Right cardiac atrium (tissue), 5 donors: ENCODE measurements around the gene SAE1. TPM values are rescaled to one million over a fixed set of nuclear protein-coding genes. Genes with fewer than 3 reads are reported as not detected.

Experiments used
- ATAC-seq, 2 donors: fragments of 200-7000 bp; cut with Tn5 transposase; one replicate each; pipeline versions ENCODE4 v1.8.0 to v1.9.1; 2020; ENCODE audit warnings: moderate library complexity in 2 of 2, mild to moderate bottlenecking in 1 of 2
- DNase-seq, 3 donors: peaks; one replicate each; pipeline ENCODE4 v3.0.0-alpha.2; 2020
- H3K27ac ChIP-seq: one replicate; pipeline ENCODE4 v1.5.1; 2013; ENCODE audit warnings: mild to moderate bottlenecking, low read length, control low read depth, moderate library complexity
- H3K27me3 ChIP-seq: one replicate; pipeline ENCODE4 v1.6.1; 2013; ENCODE audit not compliant: control insufficient read depth, insufficient read depth
- H3K4me1 ChIP-seq: one replicate; pipeline ENCODE4 v1.6.1; 2013; ENCODE audit warnings: low read length; ENCODE audit not compliant: control insufficient read depth, insufficient read depth
- H3K4me3 ChIP-seq: one replicate; pipeline ENCODE4 v1.5.1; 2013; ENCODE audit warnings: low read length, control low read depth
- H3K9me3 ChIP-seq: one replicate; pipeline ENCODE4 v1.6.1; 2013; ENCODE audit warnings: low read length; ENCODE audit not compliant: control insufficient read depth
- whole genome bisulfite sequencing: extraction: QIAGEN DNeasy Blood & Tissue Kit; methylation state at CpG from one replicate; pipeline ENCODE4 v1.1.7; 2013; 5-methylcytosine and 5-hydroxymethylcytosine counted together
- intact Hi-C, 4 donors: fragments of 100-400 bp; cut with DNase I; formaldehyde crosslinking; loops; one replicate each; pipeline versions ENCODE4 v1.11.0 to v1.14.0; 2022 to 2023
- polyA plus RNA-seq: library from polyadenylated mRNA; stranded (reverse); fragments of 200-250 nt; gene quantifications from one replicate; pipeline ENCODE4 v1.2.3, GENCODE V29; 2013
- total RNA-seq, 4 donors: library from RNA; stranded (reverse); fragmentation: NEBNext Ultra II Directional; extraction: Animal tissue kit (Norgen Biotek cat#: 25700); gene quantifications; one replicate each; pipeline ENCODE4 v1.2.1, GENCODE V29; 2021
- donor health status: healthy with polysubstance abuse.
- donor health status: DM: no; HTN: yes; CAD: no.
- donor health status: DM: no; HTN: no; CAD: no.
- donor health status: DM: no; HTN: yes; CAD: no; lungs with severe emphysema.
- donor health status: DM: yes; HTN: yes; CAD: no.

SAE1 gene
- total and polyA plus RNA-seq, 5 donors = 34.0 to 57.0 (median 53.3) TPM

DNA sequence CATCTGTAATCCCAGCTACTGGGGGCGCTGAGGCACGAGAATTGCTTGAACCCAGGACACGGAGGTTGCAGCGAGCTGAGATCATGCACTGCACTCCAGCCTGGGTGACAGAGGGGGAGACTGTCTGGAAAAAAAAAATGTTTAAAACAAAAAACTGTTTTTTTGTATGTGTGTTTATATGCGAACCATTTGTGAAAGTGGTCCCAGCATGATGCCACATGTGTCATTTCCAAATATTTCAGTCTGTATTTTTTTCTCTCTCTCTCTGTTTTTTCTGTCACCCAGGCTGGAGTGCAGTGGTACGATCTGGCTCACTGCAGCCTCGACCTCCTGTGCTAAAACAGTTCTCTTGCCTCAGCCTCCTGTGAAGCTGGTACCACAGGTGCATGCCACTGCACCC, 37.4 kb downstream of the SAE1 start:
- Histone ChIP-seq H3K4me1 (peaks cover 1% of the 10 kb centered on the region), H3K4me3 (no peak overlapping the region), H3K27me3 (no peaks in the 10 kb centered on the region), H3K9me3 (no peaks in the 10 kb centered on the region), H3K27ac (no peak overlapping the region)
- intact Hi-C loops = no loop called here
- DNase-seq (no peak), ATAC-seq (no peak)
- 88% methylated on average over 7 of the region's 7 CpGs for WGBS

DNA sequence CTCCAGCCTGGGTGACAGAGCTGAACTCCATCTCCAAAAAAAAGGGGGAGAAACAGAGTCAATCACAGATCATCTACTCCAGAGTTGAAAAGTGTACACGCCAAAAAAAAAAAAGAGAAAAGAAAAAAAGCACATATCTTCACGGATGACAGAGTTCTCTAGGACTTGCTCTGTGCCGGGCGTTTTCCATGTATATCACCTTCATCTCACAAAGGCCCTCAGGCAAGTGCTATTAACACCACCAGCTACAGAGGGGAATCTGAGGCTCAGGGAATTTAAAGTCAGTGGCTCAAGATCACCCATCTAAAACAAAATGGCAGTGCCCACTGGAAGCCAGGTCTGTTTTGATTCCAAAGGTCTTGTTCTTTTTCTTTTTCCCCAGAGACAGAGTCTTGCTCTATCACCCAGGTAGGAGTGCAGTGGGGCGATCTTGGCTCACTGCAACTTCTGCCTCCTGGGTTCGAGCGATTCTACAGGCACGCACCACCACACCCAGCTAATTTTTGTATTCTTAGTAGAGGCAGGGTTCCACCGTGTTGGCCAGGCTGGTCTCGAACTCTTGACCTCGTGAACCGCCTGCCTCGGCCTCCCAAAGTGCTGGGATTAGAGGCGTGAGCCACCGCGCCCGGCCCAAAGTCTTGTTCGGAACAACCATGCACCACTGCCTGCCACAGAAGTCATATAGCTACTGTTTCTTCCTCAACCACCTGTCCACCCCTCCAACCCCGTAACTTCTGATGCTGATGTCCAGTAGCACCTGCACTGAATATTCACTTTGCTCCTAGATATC, 42.2 kb downstream of the SAE1 start:
- intact Hi-C loops = no loop called here
- ATAC-seq (no peak), DNase-seq (no peak)
- no peaks in the 10 kb centered on the region for H3K27me3 ChIP-seq
- H3K9me3 ChIP-seq = no peaks in the 10 kb centered on the region
- H3K27ac ChIP-seq = no peak overlapping the region
- no peak overlapping the region for H3K4me3 ChIP-seq
- peaks cover 8% of the 10 kb centered on the region for H3K4me1 ChIP-seq
- 94% methylated on average over 19 of the region's 19 CpGs for WGBS

DNA sequence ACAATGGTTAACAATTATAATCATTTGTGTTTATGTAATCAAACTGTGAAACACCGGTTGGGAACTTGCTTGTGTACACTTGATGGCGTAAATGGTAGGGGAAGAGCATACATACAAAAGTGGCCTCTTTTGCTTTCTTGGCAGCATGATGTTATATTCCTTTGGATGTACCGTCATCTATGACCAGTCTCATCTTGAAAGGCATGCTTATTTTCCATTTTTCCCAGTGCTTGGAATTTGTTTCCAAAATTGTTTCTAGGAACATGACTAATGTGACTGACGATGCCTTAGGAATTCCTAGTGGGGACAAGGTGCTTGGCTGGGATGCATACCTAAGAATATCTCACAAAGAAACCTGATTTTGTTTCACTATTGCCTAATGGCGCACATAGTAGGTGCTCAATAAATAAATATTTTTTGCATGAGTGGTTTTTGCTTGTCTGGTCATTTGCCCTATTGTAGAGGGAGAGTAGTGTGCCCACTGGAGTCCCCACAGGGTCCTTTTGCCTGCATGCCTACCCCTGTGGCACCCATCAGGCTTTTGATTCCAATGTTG, 45.5 kb downstream of the SAE1 start:
- no peak for ATAC-seq
- DNase-seq = no peak
- no peaks in the 10 kb centered on the region for H3K27me3 ChIP-seq
- no peaks in the 10 kb centered on the region for H3K9me3 ChIP-seq
- H3K4me1 ChIP-seq = peaks cover 8% of the 10 kb centered on the region
- peak overlapping the region; percentile 20 for H3K27ac ChIP-seq
- 71% methylated on average over 5 of the region's 5 CpGs for WGBS
- no peak overlapping the region for H3K4me3 ChIP-seq
- intact Hi-C loops = no loop called here

DNA sequence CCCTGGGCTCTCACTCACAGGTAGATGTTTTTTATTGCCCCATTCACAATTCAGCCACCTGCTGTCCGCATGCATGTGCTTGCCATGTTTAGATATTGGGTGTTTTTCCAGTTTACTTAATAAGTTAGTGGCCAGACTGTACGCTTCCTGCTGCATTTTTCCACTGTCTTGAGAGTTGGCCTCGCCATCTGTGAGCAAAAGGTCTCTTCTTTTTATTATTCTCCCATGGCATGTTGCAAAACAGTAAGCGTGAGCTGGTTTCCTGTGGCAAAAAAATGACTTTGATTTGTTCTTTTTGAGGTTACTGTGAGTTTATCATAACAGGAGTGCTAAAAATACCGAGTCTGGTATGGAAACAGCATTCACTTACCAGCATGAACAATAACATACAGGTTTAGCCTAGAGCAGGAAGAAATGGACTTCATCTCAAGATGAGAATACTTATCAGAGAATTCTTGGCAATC, 46.0 kb downstream of the SAE1 start:
- 33% methylated on average over 5 of the region's 5 CpGs for WGBS
- no peaks in the 10 kb centered on the region for H3K9me3 ChIP-seq
- peaks cover 8% of the 10 kb centered on the region for H3K4me1 ChIP-seq
- no peak for DNase-seq
- H3K27me3 ChIP-seq = no peaks in the 10 kb centered on the region
- H3K27ac ChIP-seq = peak overlapping the region; percentile 20
- intact Hi-C loops = no loop called here
- peak; percentile 65 to 94 for ATAC-seq
- H3K4me3 ChIP-seq = no peak overlapping the region

DNA sequence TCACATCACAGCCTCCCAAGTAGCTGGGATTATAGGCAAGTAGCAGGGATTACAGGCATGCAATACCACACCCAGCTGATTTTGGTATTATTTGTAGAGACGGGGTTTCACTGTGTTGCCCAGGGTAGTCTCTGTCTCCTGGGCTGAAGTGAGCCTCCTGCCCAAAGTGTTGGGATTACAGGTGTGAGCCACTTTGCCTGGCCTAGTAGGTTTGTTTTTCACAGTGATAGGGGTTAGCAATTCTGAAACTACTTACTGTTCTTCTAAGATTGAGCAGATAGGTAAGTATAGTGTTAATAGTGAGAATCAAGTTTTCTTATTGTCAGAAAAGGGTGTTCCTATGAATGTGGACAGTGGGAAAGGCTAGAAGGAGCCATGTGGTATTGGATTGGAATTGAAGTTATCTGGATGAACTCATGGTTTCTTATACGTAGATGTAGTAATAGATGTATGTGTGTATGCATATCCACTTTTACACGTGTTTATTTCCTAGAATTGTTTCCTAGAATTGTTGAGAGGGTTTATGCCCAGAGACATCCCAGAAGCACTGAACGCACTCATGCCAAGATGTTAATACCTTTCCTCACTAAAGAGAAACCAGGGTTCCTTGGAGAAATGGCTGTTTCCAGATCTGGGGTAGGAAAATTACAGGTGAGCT, 49.1 kb downstream of the SAE1 start:
- Histone ChIP-seq H3K4me1 (peaks cover 16% of the 10 kb centered on the region), H3K27me3 (no peaks in the 10 kb centered on the region), H3K27ac (no peak overlapping the region), H3K4me3 (no peak overlapping the region), H3K9me3 (no peaks in the 10 kb centered on the region)
- intact Hi-C loops = no loop called here
- no peak for DNase-seq
- no peak for ATAC-seq
- 77% methylated on average over 4 of the region's 4 CpGs for WGBS

DNA sequence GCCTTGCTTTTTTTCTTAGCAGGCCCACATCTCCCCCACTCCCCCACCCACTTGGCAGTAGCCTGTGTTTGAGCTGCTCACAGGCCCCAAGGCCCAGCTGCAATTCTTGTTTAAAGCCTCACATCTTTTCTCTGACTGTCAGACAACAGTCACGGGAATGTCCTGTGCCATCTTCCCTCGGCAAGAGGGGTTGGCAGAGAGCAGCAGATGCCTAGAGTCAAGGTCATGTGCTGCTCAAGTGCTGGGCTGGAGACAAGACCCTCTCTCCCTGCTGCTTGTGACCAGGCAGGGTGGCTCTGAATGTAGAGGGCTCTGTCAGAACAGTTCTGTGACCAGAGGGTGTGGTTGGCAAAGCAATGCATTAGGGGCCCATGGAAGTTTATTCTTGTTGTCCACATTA, 53.0 kb downstream of the SAE1 start:
- Histone ChIP-seq H3K27ac (peak overlapping the region; percentile 86), H3K4me3 (no peak overlapping the region), H3K4me1 (peaks cover 10% of the 10 kb centered on the region), H3K27me3 (no peaks in the 10 kb centered on the region), H3K9me3 (no peaks in the 10 kb centered on the region)
- ATAC-seq (peak; percentile 51 to 62), DNase-seq (no peak)
- 58% methylated on average over 2 of the region's 2 CpGs for WGBS
- intact Hi-C loops = no loop called here

DNA sequence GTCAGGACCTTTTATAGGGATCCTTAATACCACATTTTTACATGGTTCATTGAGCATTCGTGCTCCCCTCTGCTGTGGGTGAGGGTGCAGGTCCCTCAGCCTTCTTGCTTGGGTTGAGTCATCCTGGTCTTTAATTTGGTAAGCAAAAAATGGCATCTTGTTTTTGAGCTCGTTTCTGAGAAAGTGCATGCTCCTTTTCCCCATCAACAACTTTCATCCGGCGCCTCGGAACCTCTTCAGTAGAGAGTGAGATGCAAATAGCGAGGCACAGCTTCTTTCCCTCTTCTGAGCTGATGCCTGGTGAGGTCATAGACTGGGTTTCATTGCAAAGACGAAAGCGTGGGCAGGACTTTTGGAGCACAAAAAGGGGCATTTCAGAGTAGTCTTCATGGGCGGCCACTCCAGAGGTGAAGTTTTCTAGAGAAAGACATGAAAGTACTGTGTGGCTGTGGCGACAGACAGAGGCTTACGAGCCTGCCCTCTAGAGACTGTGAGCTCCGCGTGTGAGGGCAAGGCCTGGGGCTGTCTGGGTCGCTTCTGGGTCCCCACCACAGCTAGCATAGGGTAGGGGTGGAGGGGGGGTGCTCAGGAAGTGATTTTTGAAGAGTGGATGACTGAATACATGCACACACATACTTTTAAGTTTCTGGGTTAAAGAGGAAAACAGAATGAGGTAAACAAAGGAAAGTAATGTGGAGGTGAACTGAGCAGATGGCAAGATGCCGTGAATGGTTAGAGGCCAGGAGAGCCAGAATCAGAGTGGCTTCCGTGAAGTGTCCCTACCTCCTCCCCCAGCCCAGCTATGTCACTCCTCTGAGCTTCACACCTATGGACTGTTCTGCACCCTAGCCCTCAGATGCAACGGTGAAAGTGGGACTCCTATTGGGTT, 56.1 kb downstream of the SAE1 start:
- peaks cover 12% of the 10 kb centered on the region for H3K4me1 ChIP-seq
- intact Hi-C loops = no loop called here
- DNase-seq (no peak), ATAC-seq (no peak)
- no peaks in the 10 kb centered on the region for H3K9me3 ChIP-seq
- WGBS = 67% methylated on average over 17 of the region's 17 CpGs
- no peak overlapping the region for H3K4me3 ChIP-seq
- peak overlapping the region; percentile 61 for H3K27ac ChIP-seq
- no peaks in the 10 kb centered on the region for H3K27me3 ChIP-seq

DNA sequence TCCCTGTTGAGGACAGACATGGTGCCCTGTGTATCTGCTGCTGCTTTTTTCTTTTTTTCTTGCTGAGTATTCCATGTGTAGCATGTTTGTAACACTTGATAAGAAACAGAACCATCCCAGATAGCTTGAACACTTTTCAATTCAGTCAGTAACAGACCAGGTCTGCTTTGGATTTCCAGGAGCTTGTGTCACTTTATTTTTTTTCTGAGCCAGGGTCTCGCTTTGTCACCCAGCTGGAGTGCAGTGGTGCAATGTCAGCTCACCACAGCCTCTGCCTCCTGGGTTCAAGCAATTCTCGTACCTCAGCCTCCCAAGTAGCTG, 56.7 kb downstream of the SAE1 start:
- H3K4me1 ChIP-seq = peaks cover 12% of the 10 kb centered on the region
- peak overlapping the region; percentile 22 for H3K27ac ChIP-seq
- no peaks in the 10 kb centered on the region for H3K27me3 ChIP-seq
- no peak overlapping the region for H3K4me3 ChIP-seq
- intact Hi-C loops = no loop called here
- ATAC-seq (no peak), DNase-seq (no peak)
- no peaks in the 10 kb centered on the region for H3K9me3 ChIP-seq
- 54% methylated on average over 2 of the region's 2 CpGs for WGBS

DNA sequence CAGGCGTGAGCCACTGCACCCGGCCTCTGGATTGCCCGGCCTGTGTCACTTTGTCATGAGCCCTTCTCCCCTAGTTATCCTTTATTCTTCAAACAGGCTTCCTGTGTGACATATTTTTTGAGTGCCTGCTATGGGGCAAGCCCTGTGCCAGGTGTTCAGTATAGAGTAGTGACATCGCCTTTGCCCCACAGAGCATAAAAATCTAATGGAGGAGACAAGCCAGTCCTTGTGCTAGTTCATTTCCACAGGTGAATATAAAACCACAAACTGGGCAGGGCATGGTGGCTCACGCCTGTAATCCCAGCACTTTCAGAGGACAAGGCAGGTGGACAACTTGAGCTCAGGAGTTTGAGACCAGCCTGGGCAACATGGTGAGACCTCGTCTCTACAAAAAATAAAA, 57.2 kb downstream of the SAE1 start:
- intact Hi-C loops = no loop called here

DNA sequence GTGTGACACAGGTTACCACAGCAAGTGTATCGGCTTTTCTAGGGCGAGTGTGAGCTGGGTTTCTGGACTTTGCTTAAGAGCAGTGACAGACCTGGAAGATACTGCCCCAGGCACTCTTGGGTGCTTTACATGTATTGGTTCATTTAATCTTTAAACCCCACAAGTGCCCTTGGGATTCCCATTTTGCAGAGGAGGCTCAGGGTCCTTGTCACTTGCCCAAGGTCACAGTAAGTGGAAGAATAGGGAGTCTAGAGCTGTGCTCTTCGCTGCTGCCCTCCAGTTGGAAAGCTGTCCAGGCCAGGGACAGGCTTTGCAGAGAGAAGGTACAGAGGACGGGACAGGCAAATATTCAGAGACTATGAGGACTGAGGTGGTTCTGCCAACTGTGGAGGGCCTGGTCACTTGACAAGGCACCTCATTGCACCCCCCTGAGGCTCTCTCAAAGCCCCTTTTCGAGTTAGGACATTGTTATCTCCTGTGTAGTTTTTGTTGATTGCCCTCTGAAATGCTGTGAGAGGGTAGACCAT, 57.9 kb downstream of the SAE1 start:
- DNase-seq (no peak), ATAC-seq (no peak)
- intact Hi-C loops = no loop called here
- WGBS = 84% methylated on average over 5 of the region's 5 CpGs
- peak overlapping the region; percentile 6 for H3K27ac ChIP-seq
- H3K4me1 ChIP-seq = peaks cover 6% of the 10 kb centered on the region
- no peaks in the 10 kb centered on the region for H3K9me3 ChIP-seq
- no peak overlapping the region for H3K4me3 ChIP-seq
- no peaks in the 10 kb centered on the region for H3K27me3 ChIP-seq

More for the DNA sequence above, 57.2 kb downstream of the SAE1 start:
- Histone ChIP-seq H3K4me3 (no peak overlapping the region), H3K27ac (no peak overlapping the region), H3K9me3 (no peaks in the 10 kb centered on the region), H3K4me1 (peaks cover 8% of the 10 kb centered on the region), H3K27me3 (no peaks in the 10 kb centered on the region)
- WGBS = 86% methylated on average over 6 of the region's 6 CpGs
- ATAC-seq (no peak), DNase-seq (no peak)
